ENCODE measurements around the gene ZYG11B. TPM values are rescaled to one million over a fixed set of nuclear protein-coding genes. Genes with fewer than 3 reads are reported as not detected.
A peak's percentile ranks its signal among the peaks of the same experiment; 100 is the strongest.
"Not testable (repeated sequence)": the region's sequence is repeated elsewhere in the genome, so short reads cannot be mapped to it uniquely, and the experiment has no call there.

The ZYG11B gene
- total RNA-seq, 1 experiment from 2014 or later = 23.9 TPM

DNA sequence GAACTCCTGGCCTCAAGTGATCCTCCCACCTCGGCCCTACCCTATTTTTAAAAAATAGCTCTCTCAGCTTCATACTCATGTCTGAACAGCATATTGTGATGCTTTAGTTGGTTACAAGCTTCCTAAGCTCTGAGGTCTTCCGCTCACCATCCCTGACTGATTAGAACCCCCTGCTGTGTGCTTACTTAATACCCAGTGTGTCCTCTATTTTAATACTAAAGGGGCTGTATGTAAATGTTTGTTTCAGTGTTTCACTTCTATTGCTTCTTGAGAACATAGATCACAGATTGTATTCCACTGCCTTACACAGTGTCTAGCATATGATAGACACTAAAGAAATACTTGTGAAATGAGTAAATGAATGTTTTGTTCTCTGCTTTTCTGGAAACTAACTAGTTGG lies 29.8 kb downstream of the ZYG11B start:
- DNase-seq (ENCODE audit: low spot score) = no peak

- DNase-seq (ENCODE audit: low spot score) = no peak
Observed at GRCh38 chr1:52759908-52760307, 33.7 kb downstream of the ZYG11B start.

DNA sequence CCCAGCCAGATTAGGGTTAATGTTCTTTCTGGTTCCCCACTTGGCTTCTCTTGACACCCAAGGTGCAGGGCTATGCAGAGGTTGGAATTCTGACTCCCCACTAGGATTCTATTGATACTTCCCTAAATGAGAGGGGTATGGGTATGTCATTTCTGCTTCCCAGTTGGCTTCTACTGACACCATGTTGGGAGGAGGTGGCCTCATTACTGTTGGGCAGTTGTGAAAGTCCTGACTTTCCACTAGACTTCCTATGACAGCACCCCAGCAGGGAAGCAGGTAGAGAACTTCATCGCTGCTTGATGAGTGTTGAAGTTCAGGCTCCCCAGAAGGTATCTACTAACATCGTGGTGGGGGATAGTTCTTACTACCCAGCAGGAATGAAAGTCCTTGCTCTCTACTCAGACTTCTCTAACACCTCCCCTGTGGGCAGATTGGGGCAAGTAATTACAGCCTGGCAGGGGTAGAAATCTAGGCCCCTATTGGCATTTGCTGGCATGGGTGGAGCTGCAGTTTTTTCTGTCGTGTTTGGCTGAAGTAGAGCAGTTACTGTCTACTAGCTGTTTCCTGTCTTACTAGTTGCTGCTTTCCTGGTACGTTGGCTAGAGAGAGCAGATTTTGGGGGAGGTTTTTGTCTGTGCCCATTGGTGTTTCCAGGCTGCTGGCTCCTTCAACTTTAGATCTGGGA lies 41.5 kb downstream of the ZYG11B start:
- no peak for DNase-seq (ENCODE audit: low spot score)

DNA sequence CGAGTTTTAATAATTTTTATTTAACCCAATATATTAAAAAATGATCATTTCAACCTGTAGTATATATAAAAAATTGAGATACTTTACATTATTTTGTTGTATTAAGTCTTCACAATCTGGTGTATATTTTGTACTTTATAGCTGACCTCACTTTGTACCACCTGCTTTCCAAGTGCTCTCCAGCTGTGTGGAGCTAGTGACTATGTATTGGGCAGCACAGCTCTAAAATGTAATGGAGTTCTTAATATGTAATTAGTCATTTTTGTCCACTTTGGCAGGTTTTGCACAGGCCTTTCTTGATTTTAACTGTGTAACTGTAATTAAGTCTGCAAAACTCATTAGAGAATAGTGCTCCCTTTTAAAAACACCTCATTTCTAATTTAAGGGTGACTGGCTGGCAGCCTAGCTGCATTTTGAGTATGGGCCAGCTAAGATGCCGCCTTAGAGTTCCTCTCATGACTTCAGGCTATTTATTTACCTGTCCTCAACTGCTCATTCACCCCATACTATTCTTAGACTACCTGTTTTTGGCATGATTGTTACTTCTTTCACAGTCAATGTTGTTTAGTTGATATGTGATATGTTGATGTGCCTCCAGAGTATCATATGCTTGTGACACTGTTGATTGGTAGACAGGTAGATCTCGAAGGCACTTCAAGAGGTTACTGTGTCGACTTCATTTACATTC lies 43.2 kb downstream of the ZYG11B start:
- DNase-seq (ENCODE audit: low spot score) = no peak

DNA sequence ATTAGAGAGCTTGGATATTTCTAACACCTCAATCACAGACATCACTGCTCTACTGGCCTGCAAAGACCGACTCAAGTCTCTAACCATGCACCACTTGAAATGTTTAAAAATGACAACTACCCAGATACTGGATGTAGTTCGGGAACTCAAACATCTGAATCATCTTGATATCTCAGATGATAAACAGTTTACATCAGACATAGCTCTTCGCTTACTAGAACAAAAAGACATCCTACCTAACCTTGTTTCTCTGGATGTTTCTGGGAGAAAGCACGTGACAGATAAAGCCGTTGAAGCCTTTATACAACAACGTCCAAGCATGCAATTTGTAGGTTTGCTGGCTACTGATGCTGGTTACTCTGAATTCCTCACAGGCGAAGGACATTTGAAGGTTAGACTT lies 45.1 kb downstream of the ZYG11B start:
- DNase-seq (ENCODE audit: low spot score) = no peak

DNA sequence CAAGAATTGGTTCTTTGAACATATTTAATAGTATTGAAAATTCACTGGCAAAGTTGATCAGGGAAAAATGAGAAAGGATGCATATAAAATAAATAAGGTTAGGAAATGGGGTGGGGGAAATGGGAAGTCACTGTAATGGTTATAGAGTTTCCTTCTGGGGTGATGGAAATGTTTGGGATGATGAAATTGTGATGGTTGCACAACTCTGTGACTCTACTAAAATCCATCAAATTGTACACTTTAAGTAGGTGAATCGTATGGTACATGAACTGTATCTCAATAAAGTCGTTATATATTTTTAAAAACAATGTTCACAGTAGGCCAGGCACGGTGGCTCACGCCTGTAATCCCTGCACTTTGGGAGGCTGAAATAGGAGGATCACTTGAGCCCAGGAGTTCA lies 59.9 kb downstream of the ZYG11B start:
- no peak for DNase-seq (ENCODE audit: low spot score)

DNA sequence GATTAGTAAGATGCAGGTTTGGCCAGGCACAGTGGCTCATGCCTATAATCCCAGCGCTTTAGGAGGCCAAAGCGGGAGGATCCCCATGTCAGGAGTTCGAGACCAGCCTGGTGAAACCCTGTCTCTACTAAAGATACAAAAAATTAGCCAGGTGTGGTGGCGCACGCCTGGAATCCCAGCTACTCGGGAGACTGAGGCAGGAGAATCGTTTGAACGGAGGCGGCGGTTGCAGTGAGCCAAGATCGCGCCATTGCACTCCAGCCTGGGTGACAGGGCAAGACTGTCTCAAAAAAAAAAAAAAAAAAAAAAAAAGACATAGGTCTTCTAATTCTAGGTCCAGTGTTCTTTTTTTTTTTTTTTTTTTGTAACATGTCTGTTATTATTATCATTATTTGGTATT lies 64.2 kb downstream of the ZYG11B start:
- not testable (repeated sequence) for DNase-seq (ENCODE audit: low spot score)

DNA sequence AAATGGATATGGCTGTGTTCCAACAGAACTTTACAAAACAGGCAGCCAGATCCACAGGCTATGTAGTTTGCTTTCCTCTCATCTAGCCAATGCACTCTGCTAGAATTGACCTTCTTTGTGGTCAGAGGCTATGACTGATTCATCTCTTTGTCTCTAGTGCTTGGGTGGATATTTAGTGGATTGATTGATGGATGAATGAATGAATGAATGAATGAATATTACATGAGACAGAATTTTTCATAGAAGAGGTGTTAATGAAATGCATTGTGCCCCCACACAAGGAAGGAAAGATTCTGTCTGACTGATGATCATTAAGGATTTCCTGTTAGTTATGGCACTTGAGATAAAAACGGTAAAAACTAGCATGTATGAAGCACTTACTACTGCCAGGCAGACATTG lies 65.8 kb downstream of the ZYG11B start:
- DNase-seq (ENCODE audit: low spot score) = no peak

- not testable (repeated sequence) for DNase-seq (ENCODE audit: low spot score)
Observed at GRCh38 chr1:52793717-52794116, 67.5 kb downstream of the ZYG11B start.

DNA sequence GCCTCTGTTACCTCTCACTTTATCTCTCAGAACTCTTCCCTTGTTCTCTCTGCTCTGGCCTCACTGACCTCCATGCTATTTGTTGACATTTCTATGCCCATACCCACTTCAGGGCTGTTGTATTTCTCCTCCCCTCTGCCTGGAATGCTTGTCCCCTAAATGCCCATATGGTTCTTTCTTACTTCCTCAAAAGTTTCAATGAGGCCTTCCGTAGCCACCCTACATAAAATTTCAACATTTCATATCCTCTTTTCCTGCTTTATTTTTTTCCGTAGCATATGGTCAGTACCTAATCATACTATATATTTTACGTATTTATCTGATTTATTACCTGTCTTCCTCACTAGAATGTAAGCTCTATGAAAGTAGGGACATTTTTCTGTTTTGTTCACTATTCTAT lies 69.2 kb downstream of the ZYG11B start:
- DNase-seq (ENCODE audit: low spot score) = no peak

DNA sequence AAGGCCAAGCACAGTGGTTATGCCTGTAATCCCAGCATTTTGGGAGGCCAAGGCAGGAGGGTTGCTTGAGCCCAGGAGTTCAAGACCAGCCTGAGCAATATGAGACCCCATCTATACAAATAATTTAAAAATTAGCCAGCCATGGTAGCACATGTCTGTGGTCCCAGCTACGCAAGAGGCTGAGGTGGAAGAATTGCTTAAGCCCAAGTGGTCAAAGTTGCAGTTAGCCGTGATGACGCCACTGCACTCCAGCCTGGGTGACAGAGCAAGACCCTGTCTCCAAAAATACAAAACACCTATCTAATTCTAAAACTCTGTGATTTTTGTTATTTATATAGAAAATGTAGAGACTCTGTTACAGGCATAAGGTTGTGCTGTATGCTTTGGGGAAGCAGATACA lies 72.1 kb downstream of the ZYG11B start:
- no peak for DNase-seq (ENCODE audit: low spot score)

DNA sequence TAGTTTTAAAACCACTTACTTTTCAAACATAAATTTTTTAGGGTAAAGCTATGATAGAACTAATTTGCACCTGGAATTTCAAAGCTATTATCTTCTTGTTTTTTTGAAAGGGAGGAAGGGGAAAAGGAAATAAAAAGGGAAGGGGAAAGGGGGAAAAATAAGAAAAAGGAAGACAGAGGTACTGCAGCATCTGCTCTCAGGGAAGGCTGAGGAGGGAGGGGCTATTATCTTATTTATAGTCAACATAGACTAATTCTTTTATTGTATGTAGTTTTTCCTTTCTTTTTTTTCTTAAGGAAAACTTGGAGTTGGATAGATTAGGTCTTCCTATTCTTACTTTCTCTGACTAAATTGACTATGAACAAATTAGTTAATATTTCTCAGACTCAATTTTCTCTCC lies 74.8 kb downstream of the ZYG11B start:
- DNase-seq (ENCODE audit: low spot score) = no peak

DNA sequence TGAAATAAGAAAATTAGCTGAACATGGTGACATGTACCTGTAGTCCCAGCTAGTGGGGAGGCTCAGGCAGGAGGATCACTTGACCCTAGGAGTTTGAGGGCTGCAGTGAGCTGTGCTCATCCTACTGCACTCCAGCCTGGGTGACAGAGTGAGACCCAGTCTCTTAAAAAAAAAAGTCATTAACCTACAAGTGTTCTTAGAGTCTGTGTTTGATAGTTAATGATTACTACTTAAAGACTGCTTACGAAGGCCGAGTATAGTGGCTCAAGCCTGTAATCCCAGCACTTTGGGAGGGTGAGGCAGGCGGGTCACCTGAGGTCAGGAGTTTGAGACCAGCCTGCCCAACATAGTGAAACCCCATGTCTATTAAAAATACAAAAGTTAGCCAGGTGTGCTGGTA lies 77.8 kb downstream of the ZYG11B start:
- not testable (repeated sequence) for DNase-seq (ENCODE audit: low spot score)

GRCh38 chr1:52814465-52814864 lies 88.2 kb downstream of the ZYG11B start:
- no peak for DNase-seq (ENCODE audit: low spot score)

GRCh38 chr1:52820830-52821229 lies 94.6 kb downstream of the ZYG11B start:
- not testable (repeated sequence) for DNase-seq (ENCODE audit: low spot score)

- peak; percentile 15 for DNase-seq (ENCODE audit: low spot score)
Observed at GRCh38 chr1:52825868-52826267, 99.6 kb downstream of the ZYG11B start.

GRCh38 chr1:52834798-52835197 lies 108.5 kb downstream of the ZYG11B start:
- no peak for DNase-seq (ENCODE audit: low spot score)

DNA sequence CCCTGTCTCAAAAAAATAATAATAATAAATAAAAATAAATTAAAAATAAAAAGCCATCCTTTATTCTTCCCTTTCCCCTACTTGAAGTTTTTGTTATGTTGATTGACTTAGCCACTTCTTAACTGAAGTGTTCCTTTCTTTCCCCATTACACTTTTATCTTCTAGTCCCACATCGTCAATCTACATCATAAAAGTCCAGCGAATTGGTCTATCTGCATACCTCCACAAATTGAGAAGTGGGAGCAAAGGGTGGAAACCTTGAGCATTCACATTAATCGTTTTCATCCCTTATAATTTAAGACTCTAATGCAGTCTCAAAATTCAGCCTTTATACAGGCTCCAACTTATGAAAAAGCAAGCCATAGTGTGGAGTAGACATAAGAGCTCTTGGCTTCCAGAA lies 109.8 kb downstream of the ZYG11B start:
- no peak for DNase-seq (ENCODE audit: low spot score)

GRCh38 chr1:52839175-52839574 lies 112.9 kb downstream of the ZYG11B start:
- not testable (repeated sequence) for DNase-seq (ENCODE audit: low spot score)

- peak; percentile 90 for DNase-seq (ENCODE audit: low spot score)
Observed at GRCh38 chr1:52842643-52843310, 116.5 kb downstream of the ZYG11B start, which contains the start of gene ZYG11A. Gene ZYG11A, plus strand, starts transcription at chr1:52842760. Its CDS starts 124 bp downstream, at chr1:52842884.

GRCh38 chr1:52845119-52845518 lies 118.9 kb downstream of the ZYG11B start:
- not testable (repeated sequence) for DNase-seq (ENCODE audit: low spot score)

DNA sequence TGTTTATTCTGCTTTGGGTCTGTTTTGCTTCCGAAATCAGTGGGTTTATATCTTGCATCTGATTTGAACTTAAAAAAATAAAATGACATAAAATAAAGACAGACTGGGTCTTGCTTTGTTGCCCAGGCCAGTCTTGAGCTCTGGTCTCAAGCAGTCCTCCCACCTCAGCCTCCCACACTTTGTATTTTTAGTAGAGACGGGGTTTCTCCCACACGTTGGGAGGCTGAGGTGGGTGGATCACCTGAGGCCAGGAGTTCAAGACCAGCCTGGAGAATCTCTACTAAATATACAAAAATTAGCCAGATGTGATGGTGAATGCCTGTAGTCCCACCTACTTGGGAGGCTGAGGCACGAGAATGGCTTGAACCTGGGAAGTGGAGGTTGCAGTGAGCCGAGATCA lies 122.2 kb downstream of the ZYG11B start:
- no peak for DNase-seq (ENCODE audit: low spot score)

DNA sequence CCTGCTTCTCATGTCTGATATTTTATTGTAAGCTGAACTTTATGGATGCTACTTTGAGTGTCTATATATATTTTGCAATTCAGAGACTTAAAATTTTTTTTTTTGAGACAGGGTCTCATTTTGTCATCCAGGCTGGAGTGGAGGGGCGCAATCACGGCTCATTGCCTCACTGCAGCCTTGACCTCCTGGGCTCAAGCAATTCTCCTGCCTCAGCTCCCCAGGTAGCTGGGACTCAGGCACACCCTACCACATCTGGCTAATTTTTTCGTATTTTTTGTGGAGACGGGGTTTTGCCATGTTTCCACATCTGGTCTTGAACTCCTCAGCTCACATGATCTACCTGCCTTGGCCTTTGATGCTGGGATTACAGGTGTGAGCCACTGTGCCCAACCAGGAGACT lies 124.7 kb downstream of the ZYG11B start:
- no peak for DNase-seq (ENCODE audit: low spot score)

Measured in H4 (cell line).